ENCODE results near the gene ANAPC4.

- TF ChIP-seq CTCF (IDR thresholded peaks at IDR 0.05) (no peak), ZC3H11A (IDR thresholded peaks at IDR 0.05) (no peak), EP300 (IDR thresholded peaks at IDR 0.05) (no peak)
These were observed 77.4 kb downstream of the ANAPC4 start for GRCh38 chr4:25454476-25454875.
